PC-9 (cell line): ENCODE data around the gene HADHA.

Source experiments
- EZH2 ChIP-seq: fragments of 200-600 bp; sonication (generic); IDR thresholded peaks from 2 replicates; pipeline ENCODE4 v1.8.0; 2017; ENCODE audit warnings: antibody characterized with exemption, low read depth
- TF ChIP-seq, protein P1 (sequence below): fragments of 200-600 bp; sonication (generic); conservative IDR thresholded peaks from 2 replicates; pipeline ENCODE4 v1.6.1; 2017; ENCODE audit warnings: mixed run types, antibody characterized with exemption, mild to moderate bottlenecking, moderate library complexity

DNA sequence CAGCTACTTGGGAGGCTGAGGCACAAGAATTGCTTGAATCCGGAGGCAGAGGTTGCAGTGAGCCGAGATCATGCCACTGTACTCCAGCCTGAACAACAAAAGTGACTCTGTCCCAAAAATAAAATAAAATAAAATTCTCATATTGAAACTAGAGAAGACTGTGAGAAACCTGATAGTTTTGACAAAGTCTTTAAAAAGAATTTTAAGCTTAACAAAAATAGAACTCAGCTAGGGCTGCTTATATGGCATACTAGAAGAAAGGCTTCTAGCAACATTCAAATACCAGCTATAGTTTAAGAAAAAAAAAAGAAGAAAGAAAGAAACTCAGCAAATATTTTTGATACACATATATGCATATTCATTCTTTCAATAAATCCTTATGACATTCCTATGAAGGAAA, 13.6 kb downstream of the HADHA start:
- TF ChIP-seq, protein P1, sequence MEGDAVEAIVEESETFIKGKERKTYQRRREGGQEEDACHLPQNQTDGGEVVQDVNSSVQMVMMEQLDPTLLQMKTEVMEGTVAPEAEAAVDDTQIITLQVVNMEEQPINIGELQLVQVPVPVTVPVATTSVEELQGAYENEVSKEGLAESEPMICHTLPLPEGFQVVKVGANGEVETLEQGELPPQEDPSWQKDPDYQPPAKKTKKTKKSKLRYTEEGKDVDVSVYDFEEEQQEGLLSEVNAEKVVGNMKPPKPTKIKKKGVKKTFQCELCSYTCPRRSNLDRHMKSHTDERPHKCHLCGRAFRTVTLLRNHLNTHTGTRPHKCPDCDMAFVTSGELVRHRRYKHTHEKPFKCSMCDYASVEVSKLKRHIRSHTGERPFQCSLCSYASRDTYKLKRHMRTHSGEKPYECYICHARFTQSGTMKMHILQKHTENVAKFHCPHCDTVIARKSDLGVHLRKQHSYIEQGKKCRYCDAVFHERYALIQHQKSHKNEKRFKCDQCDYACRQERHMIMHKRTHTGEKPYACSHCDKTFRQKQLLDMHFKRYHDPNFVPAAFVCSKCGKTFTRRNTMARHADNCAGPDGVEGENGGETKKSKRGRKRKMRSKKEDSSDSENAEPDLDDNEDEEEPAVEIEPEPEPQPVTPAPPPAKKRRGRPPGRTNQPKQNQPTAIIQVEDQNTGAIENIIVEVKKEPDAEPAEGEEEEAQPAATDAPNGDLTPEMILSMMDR, result no peak
- no peak for TF ChIP-seq EZH2
